D341Med (cell line): ENCODE data around the gene SLC36A3.

ENCODE experiments used
- DNase-seq: peaks from one replicate; pipeline ENCODE4 v3.0.0; 2012; ENCODE audit warnings: low spot score

The SLC36A3 gene

DNA sequence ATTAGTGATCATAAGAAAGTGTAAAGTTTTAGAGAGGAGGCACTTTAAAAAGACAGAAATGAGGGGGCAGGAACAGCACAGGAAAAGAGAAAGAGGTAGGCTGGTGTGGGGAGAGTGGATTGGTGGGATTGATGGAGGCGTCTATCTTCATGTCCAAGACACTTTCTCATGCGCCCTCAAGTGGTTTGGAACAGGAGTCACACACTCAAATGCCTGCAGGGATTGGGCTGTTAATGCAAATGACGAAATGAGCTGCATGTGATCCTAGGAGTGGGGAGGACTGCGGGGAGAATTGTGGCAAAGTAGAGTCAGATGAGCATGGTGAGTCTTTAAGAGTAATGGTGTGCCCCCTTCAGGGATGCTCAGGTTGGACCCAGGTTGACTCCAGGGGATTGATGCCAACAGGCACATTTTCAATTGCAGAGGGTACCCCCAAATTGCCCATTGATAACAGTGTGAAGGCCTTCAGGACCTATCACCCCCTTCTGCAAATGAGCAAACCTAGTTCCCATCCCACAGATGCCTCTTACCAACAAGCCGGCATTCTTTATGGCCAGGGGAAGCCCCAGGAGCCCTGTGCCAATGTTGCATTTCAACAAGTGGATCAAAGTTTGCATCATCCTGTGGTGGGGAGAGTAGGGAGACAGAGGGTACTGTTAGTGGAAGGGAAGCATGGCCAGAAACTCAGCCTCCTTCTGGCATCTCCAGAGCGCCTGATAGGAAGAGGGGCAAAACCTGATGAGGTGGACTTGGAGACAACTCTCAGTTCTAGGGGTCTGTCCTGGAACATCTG is 5.3 kb downstream of the SLC36A3 start:
- peak; percentile 61 for DNase-seq

DNA sequence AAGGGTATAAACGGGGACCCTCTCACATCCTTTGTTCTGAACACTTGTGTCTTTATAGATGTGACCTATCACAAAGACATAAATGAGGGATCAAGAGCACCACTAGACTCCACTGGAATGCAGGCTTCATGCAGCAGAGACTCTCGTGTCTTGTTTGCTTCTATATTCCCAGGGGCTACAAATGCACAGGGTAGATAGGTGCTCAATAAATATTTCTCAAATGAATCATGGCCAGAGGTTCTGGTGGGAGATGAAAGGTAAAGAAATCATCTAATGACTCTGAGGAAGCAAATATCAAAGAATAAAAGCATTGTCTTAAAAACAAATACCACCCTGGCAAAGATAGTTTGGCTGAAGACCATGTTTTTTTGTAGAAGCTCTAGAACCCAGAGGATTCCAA is 6.6 kb downstream of the SLC36A3 start:
- no peak for DNase-seq

DNA sequence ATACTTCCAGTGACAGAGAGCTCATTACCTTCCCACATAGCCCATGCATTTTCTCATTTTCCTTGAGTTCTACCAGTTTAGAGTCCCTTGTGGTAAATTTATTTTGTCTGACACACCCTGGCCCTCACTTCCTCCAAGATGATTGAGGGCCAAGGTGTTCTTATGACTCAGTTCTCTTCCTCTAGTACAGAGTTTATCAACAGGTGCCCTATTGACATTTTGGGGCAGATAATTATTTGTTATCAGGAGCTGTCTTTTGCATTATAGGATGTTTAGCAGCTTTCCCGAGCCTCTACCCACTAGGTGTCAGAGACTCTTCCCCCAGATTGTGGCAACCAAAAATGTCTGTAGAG is 7.1 kb downstream of the SLC36A3 start:
- no peak for DNase-seq

DNA sequence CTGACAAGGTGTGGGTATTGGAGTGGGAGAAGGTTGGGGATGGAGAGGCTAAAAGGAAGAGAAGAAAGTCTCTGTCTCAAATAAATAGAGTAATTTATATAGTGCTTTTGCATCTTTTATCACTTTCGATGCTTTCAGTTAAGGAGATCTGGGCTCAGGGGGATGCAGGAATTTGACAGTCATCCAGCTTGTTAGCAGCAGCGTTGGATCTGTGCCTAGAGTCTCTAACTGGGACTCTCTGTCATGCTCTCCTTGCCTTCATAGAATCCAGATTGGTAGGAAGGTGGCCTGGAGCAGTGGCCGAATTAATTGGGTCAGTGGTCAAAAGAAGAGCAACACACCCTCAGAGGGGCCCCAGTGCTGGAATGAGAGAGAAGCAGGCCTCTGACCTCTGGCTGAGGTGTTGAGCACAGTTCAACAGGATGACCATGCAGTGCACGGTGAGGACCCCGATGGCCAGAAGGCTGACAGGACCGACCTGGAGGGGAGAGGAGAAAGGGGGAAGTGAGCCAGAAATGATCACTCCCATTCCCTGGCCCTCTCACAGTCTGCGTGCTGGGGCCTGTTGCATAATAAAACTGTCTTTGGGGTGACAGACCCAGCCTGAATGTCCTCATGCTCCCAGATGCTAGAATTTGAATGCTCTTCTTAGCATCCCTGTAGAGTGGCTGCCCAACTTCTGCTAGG is 7.6 kb downstream of the SLC36A3 start:
- no peak for DNase-seq

DNA sequence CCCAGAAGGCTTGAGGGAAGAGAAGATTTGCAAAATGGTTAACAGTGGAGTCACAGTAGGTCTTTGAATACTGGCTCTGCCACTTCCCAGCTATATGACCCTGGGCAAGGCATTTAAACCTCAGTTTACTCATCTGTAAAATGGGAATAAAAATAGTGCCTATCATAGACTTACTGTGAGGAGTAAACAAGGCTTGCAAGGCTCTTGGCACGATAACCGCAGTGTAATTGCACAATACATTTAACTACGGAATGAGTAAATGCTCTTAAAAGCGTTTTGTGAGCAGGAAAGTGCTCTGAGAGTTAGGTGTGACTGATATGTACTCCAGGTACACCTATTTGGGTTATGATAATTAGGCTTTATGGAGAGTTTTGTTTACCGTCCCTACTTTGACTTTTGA is 8.4 kb downstream of the SLC36A3 start:
- DNase-seq: no peak

DNA sequence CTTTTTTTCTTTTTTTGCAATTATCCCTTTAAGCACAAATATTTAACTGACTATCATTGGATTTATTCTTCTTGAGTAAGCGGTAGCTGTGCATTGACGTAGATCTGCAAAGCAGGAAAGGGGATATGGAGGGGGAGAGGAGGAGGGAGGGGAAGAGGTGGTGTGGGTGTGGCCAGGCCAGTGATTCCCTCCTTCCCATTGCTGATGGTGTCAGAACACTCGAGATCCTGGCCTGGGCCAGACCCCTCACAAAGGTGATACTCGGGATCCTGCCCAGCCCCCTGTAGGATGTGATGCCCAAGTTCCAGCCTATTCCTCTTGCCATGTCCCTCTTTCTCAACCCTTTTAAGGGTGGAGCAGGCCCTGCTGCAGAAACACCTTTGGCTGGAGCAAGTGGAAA is 9.9 kb downstream of the SLC36A3 start:
- DNase-seq: no peak

DNA sequence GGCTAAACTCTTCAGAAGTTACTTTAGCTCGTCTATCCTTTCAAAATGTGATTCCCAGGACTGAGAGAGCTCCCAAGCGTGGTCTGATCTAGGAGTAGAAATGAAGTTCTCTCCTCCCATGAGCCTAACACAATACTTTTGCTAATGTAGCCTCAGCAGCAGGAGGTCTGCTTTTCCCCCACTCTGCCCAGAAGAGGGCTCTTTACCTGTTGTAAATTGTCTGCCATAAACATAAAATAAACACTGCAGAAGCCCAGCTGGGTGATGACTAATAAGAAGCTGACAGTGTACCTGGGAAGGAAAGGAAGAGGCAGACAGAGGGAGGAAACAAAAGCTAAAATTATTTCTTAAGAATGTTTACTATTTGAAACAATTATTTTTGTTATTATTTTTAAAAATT is 15.4 kb downstream of the SLC36A3 start:
- DNase-seq: no peak

DNA sequence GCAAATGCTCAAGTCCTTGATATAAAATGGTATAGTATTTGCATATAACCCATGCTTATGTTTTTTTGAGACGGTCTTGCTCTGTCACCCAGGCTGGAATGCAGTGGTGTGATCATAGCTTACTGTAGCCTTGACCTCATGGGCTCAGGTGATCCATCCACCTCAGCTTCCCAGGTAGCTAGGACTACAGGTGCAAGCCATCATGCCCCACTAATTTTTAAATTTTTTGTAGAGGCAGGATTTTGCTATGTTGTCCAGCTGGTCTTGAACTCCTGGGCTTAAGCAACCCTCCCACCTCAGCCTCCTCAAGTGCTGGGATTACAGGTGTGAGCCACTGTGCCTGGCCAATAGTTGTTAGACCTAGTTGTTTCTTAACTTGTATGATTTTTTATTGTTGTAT is 17.3 kb downstream of the SLC36A3 start:
- no peak for DNase-seq

DNA sequence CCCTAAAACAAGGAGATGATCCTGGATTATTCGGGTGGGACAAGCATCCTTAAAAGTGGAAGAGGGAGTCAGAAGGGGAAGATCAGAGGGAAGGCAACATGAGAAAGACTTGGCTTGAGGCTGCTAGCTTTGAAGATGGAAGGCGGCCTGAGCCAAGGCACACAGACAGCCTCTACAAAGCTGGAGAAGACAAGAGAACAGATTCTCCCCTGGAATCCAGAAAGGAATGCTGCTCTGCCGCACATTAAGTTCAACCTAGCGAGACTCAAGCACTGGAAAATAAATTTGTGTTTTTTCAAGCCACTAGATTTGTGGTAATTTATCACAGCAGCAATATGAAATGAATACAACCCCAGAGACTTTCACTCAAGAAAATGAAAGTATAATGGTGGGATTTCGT is 17.9 kb downstream of the SLC36A3 start:
- DNase-seq: no peak

DNA sequence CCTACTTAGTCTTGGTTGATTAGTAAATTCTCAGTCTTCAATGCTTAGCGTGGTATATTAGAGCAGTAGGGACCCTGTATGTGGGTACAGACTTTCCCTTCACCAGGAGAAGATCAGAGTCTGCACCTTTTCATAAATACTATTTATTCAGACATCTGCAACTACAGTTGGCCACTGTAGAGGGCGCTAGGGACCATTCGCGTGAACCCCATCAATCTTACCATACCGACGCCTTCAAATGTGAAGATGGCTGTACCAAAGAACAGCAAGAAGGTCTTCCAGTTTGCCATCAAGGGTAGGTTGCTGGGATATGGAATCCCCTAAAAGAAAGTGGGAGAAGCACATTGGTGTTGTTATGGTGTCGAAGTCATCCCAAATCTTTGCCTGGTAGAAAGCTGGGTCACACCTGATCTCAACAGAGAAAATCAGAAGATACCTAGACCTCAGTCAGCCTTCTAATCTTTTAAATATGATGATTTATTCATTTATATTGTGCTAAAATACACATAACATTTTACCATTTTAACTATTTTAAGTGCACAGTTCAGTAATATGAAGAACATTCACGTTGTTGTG is 19.1 kb downstream of the SLC36A3 start:
- DNase-seq: no peak

DNA sequence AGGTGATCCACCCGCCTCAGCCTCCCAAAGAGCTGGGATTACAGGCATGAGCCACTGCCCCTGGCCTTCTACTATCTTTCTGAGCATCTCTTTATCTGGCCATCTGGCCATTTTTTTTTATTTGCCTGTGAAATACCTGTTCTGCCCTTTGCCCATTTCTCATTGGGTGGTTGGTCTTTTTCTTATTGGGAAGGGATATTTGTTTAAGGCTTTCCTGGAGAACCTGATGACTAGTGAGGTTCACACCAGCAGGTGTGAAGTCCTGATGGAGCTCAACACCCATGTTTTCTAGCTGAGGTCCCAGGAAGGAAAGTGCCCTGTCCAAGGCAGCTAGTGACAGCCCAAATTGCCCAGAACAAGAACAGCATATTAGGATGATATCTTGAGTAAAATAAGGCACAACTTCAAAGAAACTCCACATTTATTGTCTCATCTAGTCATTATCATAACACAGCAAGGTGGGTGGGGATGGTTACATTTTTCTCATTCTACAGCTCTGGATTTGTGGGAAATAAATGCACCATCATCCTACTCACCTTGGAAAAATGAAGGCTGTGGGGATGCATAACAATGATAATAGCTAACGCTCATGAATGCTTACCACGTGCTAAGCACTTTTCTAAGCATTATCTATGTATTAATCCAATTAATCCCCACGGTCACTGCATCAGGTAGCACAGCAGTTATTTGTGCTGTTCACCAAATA is 20.3 kb downstream of the SLC36A3 start:
- DNase-seq: no peak

DNA sequence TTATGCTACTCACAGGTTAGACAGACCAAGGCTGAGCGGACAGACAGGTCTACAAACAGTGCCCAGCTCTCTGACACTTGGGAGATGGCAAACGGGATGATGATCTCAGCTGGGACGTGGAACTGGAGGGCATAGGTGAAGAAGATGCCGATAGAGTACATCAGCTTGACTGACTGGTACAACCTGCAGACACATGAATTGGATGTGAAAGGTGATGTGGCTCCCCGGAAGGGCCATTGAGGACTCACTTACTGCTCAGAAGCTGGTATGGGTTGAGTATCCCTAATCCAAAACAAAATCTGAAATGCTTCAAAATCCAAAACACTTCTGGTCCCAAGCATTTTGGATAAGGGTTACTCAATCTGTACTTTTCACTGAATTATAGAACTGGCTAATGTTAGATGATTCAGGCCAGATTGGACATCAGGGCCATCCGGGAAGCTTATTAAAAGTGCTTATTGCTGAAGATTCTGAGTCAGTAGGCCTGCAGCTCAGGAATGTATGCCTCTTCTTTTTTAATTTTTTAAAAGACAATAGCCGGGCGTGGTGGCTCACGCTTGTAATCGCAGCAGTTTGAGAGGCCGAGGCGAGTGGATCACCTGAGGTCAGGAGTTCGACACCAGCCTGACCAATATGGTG is 22.4 kb downstream of the SLC36A3 start:
- no peak for DNase-seq

DNA sequence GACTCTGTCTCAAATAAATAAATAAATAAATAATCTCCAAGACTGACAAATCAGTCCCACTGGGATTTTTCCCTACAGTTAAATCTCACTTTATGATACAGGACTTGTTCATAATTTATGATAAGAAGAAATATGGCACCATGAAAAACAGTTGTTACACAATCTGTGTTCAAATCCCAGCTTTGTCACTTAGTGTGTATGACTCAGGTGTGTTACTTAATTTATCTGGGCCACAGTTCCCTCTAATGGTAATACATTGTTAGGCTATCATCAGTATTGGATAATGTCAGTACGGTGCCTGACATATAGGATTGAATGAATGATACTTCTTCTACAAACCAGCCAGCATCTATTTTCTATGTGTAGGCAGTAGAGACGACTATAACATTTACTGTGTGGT is 23.1 kb downstream of the SLC36A3 start:
- no peak for DNase-seq

DNA sequence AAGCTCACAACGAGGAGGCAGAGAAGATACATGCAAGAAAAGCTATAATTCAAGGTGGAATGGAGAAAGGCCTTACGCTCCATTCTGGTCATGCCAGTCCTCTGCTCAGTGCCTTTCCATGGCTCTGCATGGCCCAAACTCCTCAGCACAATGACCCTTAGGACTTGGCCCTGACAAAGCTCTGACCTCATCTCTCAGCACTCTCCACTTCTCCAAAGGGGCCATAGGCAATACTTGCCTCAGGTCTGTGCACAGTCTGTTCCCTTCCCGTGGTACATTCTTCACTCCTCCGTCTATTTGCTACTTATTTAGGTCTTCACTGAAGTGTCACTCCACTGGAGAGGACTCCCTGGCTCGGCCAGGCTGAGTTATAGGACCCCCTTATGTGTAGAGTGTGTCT is 24.7 kb downstream of the SLC36A3 start:
- no peak for DNase-seq

DNA sequence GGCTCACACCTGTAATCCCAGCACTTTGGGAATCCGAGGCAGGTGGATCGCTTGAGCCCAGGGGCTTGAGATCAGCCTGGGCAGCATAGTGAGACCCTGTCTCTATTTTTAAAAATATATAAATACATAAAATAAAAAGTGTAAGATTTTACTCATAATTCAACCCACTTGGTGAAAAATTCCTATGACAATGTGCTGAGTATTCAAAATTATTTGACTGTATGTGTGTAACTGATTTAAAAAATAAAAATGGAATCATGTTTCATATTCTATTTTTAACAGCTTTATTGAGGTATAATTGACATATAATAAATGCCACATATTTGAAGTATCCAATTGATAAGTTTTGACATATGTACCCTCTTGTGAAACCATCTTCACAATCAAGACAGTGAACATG is 27.8 kb downstream of the SLC36A3 start:
- no peak for DNase-seq

DNA sequence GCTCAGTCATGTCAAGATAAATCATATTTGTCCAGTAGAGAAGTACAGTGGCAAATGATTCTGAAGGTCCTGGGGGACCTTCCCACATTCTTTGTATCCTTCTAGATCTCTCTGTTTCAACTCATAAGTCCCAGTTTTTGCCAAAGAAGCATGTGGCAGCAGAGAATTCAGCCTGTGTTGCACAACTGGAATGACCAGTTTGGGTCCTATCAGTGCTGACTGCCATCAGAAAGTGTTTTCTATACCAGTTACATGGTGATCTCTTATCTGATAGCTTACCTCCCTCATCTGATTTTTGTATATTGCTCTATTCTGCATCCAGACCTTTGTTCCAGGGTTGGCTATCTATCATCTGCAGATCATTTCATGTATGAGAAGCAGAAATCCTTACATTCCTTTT is 28.9 kb downstream of the SLC36A3 start:
- no peak for DNase-seq

DNA sequence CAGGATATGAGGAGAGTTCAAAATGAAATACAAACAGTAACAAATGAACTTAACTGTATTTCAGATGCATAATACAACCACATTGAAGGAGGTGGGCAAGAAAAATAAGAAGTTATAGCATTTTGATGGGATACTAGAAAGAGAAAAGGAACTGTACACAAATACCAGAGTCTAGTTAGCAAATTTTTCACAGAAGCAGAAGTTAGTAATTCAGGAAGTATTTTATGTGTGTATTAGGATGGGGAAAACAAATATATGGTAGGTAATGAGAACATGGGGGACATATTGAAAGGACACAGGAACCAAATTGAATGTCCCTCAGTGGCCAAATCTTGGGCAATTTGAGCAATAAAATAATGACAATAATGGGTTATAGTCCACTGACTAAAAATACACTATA is 32.2 kb downstream of the SLC36A3 start:
- no peak for DNase-seq

DNA sequence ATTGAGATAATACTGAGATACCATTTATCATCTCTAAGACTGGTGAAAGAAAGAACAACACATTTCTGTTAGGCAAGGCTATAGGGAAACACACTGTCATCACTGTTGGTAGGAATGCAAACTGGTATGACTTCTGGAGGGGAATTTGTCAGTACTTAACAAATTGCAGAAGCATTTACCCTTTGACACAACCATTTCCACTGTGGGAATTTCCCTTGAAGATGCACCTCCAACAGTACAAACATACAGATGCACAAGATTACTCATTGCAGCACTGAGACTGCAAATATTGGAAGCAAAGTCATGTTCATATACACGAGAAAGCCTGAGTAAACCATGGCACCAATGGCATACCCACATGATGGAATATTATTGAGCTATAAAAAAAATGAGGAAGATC is 33.0 kb downstream of the SLC36A3 start:
- no peak for DNase-seq

DNA sequence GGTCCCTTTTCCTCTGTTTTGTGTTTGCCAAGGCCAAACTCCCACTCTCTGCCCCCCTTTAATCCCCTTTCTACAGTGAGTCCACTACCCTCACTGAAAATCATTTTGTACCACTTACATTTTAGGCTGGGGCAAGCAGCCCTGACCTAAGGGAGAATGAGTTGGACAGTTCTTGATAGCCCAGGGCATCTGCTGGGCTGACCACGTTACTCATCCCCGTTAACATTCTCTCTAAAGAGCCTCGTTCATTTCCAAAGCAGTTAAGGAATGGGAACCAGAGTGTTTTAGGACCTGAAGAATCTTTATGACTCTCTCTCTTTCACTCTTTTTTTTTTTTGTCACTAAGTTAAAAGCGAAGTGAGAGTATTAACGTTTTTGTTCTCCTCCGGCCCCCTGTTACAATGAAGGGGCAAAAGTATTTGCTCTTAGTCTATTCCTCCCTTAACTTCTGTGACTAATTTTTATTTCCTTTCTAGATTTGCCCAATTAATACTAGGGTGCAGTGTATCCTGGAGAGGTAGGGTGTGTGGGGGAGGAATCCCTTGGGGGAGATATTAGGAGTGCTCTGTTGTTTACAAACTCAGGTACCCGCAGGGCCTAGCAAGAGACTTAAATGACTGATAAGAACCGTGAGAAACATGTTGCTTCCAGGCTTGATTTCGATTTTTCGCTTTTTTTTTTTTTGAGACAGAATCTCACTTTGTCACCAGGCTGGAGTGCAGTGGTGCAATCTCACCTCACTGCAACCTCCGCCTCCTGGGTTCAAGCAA is 35.9 kb downstream of the SLC36A3 start:
- no peak for DNase-seq

DNA sequence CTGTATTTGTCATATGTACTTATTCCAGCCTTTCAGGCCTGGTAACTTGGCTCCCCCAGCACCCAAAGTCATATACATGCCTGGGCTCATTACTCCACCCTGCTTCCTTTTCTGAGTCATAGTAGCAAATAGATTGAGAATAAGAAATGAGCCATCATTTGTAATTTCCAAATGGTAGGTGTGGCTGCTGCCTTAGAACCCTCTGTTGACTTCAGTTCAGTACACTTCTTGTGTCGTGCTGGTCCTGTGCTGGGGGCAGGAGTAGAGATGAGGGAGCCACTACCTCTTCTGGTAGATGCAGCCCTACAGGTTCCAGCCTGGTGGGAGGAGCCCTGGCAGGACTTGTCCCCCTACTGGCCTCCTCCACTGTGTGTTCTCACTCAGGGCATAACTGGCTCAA is 39.5 kb downstream of the SLC36A3 start:
- no peak for DNase-seq

DNA sequence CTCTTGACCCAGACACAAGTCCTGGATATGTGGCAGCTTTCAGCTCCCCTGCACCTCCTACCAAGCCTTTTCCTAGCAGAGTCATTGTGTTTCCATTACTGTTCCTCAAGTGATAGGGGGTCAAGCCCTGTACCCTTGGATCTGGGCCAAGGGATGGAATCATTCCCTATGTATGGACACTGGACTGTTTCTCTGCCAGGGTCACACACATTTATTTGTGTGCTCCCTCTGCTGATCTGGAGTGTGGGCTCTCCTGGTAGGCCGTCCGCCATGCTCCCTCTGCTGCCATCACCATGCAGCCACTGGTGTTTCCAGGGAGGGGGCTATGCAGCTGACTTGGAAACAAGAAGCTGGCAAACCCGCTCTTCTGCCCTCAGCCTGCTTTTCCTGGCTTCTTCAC is 41.0 kb downstream of the SLC36A3 start:
- no peak for DNase-seq

DNA sequence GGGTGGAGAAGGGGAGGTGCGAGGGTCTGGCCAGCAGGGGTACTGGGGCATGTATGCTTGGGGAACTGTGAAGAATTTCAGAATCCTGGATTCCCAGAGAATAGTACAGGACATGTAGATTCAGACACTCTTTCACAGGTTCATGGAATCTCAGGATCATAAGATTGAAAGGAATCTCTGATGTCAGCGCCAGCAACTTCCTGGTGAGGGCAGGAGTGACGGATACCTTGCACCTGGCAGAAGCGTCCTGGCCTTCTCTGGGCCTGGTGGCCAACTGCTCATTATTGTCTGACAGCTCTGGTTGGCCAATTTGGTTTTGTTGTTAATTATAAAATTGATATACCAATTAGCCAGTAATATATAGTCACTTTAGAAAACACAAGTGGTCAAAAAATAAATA is 43.6 kb downstream of the SLC36A3 start:
- no peak for DNase-seq
